D721Med (cell line): ENCODE results near the gene ASB10.
A peak's percentile ranks its signal among the peaks of the same experiment; 100 is the strongest.

ENCODE experiments used
- DNase-seq: peaks from one replicate; pipeline ENCODE4 v3.0.0; 2011; ENCODE audit warnings: low spot score; ENCODE audit not compliant: insufficient read length
- FAIRE-seq: peaks from 2 replicates; lab custom pipeline; 2011; peaks lifted over from hg19 to GRCh38; lab: Jason Lieb, UNC
- CTCF ChIP-seq: IDR thresholded peaks from 2 replicates; pipeline ENCODE4 v1.5.1; 2012; ENCODE audit warnings: mild to moderate bottlenecking, control low read depth; ENCODE audit not compliant: insufficient read depth; ENCODE audit errors: missing control alignments

ASB10 gene

GRCh38 chr7:151135525-151135845 is 51.6 kb downstream of the ASB10 start:
- DNase-seq, result no peak
- FAIRE-seq, result no peak
- no peak for TF ChIP-seq CTCF

- no peak for FAIRE-seq
- TF ChIP-seq CTCF, result no peak
- DNase-seq, result no peak
Measured at GRCh38 chr7:151134743-151135524, 52.1 kb downstream of the ASB10 start.

GRCh38 chr7:151133986-151134742 is 52.9 kb downstream of the ASB10 start:
- TF ChIP-seq CTCF, result no peak
- FAIRE-seq, result no peak

GRCh38 chr7:151133266-151133985 is 53.6 kb downstream of the ASB10 start:
- no peak for TF ChIP-seq CTCF
- FAIRE-seq (no peak), DNase-seq (peak; percentile 19)

More at GRCh38 chr7:151133986-151134742, 52.9 kb downstream of the ASB10 start:
- DNase-seq, result peak; percentile 17

- TF ChIP-seq CTCF, result no peak
- FAIRE-seq (no peak), DNase-seq (no peak)
Measured at GRCh38 chr7:151132461-151133205, 54.4 kb downstream of the ASB10 start.

GRCh38 chr7:151131592-151132293 is 55.3 kb downstream of the ASB10 start:
- TF ChIP-seq CTCF, result no peak
- FAIRE-seq (no peak), DNase-seq (no peak)
